A549 (cell line): ENCODE data around the gene BRI3BP.

Source experiments
- ZC3H11A ChIP-seq: fragments of 450-650 bp; IDR thresholded peaks from 2 replicates; pipeline ENCODE4 v1.6.1; 2014; ENCODE audit warnings: antibody characterized with exemption, mild to moderate bottlenecking
- TF ChIP-seq, protein P1 (sequence below): fragments of 450-650 bp; IDR thresholded peaks from 2 replicates; pipeline ENCODE4 v1.6.1; 2014; ENCODE audit warnings: antibody characterized with exemption
- TF ChIP-seq, protein P2 (sequence below): fragments of >200 bp; sonication (Bioruptor Twin); formaldehyde crosslinking; IDR thresholded peaks from 3 replicates; pipeline ENCODE4 v1.5.1; 2016

DNA sequence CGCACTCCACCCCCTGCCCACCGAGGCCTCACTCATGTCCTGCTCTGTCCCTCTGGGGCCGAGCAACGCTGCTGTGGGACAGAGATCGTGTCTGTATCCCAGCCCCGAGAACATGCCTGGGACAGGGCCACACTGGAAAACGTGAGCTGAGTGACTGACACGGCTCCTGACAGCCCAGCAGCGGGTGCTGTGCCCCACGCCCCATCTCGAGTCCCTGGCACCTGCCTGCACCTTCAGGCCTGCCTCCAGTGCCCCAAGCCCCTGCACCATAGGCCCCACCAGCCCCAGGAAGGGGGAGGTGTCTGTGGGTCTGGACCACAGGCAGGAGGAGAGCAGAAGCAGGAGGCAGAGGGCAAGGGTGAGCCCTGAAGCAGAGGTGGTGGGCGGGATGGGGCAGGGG, 44.4 kb upstream of the BRI3BP start:
- TF ChIP-seq, protein P1, sequence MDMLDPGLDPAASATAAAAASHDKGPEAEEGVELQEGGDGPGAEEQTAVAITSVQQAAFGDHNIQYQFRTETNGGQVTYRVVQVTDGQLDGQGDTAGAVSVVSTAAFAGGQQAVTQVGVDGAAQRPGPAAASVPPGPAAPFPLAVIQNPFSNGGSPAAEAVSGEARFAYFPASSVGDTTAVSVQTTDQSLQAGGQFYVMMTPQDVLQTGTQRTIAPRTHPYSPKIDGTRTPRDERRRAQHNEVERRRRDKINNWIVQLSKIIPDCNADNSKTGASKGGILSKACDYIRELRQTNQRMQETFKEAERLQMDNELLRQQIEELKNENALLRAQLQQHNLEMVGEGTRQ = no peak
- TF ChIP-seq, protein P2, sequence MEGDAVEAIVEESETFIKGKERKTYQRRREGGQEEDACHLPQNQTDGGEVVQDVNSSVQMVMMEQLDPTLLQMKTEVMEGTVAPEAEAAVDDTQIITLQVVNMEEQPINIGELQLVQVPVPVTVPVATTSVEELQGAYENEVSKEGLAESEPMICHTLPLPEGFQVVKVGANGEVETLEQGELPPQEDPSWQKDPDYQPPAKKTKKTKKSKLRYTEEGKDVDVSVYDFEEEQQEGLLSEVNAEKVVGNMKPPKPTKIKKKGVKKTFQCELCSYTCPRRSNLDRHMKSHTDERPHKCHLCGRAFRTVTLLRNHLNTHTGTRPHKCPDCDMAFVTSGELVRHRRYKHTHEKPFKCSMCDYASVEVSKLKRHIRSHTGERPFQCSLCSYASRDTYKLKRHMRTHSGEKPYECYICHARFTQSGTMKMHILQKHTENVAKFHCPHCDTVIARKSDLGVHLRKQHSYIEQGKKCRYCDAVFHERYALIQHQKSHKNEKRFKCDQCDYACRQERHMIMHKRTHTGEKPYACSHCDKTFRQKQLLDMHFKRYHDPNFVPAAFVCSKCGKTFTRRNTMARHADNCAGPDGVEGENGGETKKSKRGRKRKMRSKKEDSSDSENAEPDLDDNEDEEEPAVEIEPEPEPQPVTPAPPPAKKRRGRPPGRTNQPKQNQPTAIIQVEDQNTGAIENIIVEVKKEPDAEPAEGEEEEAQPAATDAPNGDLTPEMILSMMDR = no peak
- no peak for TF ChIP-seq ZC3H11A
